Activated CD8-positive, alpha-beta memory T cell treated with anti-CD3 and anti-CD28 coated beads, Interleukin-2, amount 50 U/mL, for 1 hour (primary cell): ENCODE results near the gene WDR11.

ENCODE experiments used
- DNase-seq: peaks from one replicate; pipeline ENCODE4 v3.0.0-alpha.2; 2020; ENCODE audit errors: extremely low read depth

Gene WDR11

DNA sequence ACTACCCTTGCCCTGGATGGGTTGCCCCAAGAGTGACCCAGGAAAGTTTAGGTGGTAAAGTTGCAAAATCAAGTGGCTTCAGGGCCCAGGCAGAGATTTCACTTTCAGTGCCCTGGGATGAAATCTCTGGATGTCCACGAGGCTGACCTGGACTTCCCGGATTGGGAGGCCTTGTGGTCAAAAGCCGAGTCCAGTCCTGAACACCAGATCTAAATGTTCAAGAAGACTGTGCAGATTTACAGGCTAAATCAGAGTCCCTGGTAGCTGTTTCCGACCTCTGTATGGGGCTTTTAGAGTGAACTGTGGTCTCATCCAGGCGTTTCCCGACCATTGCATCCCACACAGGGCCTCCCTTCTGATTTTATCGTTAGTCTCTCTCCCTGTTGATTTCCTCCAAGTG is 95.3 kb downstream of the WDR11 start:
- no peak for DNase-seq

DNA sequence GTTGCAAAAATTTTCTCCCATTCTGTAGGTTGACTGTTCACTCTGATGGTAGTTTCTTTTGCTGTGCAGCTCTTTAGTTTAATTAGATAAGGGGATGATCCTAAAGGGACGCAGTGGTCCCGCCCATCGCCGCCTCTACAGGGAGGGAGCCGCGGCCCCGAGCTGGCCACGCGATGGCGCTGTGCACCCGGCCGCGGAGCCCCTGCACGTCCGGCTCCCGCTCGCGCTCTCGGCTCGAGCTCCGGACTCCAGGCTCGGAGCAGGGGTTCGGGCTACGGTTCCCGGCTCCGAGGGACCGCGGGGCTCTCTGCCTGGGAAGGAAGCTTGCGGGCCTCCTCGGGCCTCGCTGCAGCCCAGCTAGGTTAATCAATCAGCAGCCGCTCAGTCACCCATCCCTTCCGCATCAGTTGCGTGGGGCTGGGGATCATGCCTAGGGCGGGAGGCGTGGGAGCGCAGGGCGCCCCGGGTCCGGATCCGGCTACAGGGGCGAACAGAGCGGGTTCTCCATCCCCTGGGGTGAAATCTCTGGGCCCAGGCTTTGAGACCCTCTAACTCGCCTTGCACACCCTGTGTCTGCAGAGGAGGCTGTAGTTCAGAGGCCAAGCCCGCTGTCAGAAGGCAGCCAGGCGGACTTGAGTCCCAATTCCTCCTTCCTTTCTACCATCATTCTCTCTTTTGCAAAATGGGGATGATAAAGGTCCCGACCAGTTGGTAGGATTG is 97.9 kb downstream of the WDR11 start:
- no peak for DNase-seq

- no peak for DNase-seq
Observed at GRCh38 chr10:120949609-120950031, 98.5 kb downstream of the WDR11 start.

DNA sequence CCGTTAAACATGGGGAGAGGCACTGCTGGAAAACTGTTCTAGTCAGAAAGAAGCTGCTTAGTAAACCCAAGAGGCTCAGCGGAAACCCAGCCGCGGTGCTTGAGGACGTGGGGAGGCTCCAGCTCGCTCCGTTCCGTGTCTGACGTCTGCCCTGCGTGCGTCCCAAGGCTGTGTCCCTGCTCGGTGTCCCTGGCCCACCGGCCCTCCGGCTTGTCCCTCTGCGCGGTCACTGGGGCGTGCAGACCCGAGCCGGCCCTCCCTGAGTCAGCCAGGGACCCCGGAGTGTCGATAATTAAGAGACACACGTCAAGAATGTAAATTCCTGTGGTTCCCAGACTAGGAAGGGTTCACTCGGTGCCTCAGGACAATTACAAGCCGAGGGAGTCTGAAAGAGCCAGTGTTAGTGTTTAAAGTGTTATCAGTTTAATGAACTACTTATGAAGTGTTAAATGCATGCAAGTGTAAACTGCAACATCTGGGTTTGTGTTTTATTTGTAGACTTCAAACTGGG is 98.9 kb downstream of the WDR11 start:
- no peak for DNase-seq

- no peak for DNase-seq
Observed at GRCh38 chr10:120951288-120951687, 100.1 kb downstream of the WDR11 start.

- no peak for DNase-seq
Observed at GRCh38 chr10:120953897-120954296, 102.7 kb downstream of the WDR11 start.
